ENCODE results near the gene MTHFD2L. TPM values are rescaled to one million over a fixed set of nuclear protein-coding genes. Genes with fewer than 3 reads are reported as not detected.

MTHFD2L gene
- total RNA-seq, 4 donors from 2014 or later = 22.3 to 30.8 (median 27.0) TPM

DNA sequence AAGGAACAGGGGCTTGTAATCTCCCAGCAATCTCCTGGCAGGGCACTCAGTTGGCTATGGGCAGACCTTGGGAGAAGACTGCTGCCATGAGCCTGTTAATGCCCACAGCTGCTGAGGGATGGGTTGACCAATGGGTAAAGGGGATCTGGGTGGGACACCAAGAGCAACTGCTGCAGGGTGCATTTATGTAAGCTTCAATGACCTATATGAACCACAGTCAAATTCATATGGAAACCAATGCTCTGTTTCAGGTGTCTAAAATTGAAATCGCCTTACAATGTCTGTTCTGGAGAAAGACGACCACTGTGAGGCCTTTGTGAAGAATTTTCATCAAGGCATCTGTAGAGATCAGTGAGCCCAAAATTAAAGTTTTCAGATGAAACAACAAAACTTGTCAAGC lies 156.4 kb downstream of the MTHFD2L start:
- H3K9me3 ChIP-seq = no peaks in the 10 kb centered on the region
- H3K4me1 ChIP-seq = no peaks in the 10 kb centered on the region
- no peak overlapping the region for H3K4me3 ChIP-seq (replicated peaks in 1 of 3)
- 97 to 100% methylated on average over 2 of the region's 2 CpGs for WGBS, 2 donors
- intact Hi-C loops (cut with DNase I) = loop anchor here (5.0 kb wide), 1 partner anchor 87 kb away; no protein-coding TSS in a partner anchor
- no peak for DNase-seq
- no peaks in the 10 kb centered on the region for H3K27me3 ChIP-seq
- H3K27ac ChIP-seq = no peak overlapping the region
- no peaks in the 10 kb centered on the region for H3K36me3 ChIP-seq
- TF ChIP-seq, protein P1, sequence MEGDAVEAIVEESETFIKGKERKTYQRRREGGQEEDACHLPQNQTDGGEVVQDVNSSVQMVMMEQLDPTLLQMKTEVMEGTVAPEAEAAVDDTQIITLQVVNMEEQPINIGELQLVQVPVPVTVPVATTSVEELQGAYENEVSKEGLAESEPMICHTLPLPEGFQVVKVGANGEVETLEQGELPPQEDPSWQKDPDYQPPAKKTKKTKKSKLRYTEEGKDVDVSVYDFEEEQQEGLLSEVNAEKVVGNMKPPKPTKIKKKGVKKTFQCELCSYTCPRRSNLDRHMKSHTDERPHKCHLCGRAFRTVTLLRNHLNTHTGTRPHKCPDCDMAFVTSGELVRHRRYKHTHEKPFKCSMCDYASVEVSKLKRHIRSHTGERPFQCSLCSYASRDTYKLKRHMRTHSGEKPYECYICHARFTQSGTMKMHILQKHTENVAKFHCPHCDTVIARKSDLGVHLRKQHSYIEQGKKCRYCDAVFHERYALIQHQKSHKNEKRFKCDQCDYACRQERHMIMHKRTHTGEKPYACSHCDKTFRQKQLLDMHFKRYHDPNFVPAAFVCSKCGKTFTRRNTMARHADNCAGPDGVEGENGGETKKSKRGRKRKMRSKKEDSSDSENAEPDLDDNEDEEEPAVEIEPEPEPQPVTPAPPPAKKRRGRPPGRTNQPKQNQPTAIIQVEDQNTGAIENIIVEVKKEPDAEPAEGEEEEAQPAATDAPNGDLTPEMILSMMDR (IDR thresholded peaks at IDR 0.05) = no peak
- TF ChIP-seq POLR2A (IDR thresholded peaks at IDR 0.05) = no peak

DNA sequence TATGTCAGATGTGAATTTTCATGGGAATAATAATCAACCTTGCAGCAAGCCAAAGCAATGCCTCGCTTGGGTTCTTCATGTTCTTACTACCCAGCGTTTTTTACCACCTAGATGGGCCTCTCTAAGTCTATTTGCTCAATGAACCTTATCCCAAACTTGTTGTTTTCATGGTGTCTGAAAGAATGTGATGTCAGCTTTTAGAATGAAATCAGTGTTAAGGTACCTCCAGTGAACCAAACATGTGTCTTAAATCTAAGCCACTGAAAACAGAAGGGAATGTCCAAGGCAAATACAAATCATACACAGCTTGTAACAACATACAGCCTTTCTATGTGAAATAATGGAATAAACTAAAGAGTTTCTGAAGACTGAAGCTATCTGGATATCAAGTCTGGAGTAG lies 157.0 kb downstream of the MTHFD2L start:
- H3K36me3 ChIP-seq = no peaks in the 10 kb centered on the region
- no peaks in the 10 kb centered on the region for H3K4me1 ChIP-seq
- H3K4me3 ChIP-seq (replicated peaks in 1 of 3) = no peak overlapping the region
- no peaks in the 10 kb centered on the region for H3K27me3 ChIP-seq
- no peaks in the 10 kb centered on the region for H3K9me3 ChIP-seq
- intact Hi-C loops (cut with DNase I) = loop anchor here (5.0 kb wide), 1 partner anchor 88 kb away; no protein-coding TSS in a partner anchor
- DNase-seq = no peak
- 60 to 64% methylated on average over 2 of the region's 2 CpGs for WGBS, 2 donors
- H3K27ac ChIP-seq = no peak overlapping the region
- TF ChIP-seq, protein P1 (IDR thresholded peaks at IDR 0.05) = no peak
- no peak for TF ChIP-seq POLR2A (IDR thresholded peaks at IDR 0.05)

DNA sequence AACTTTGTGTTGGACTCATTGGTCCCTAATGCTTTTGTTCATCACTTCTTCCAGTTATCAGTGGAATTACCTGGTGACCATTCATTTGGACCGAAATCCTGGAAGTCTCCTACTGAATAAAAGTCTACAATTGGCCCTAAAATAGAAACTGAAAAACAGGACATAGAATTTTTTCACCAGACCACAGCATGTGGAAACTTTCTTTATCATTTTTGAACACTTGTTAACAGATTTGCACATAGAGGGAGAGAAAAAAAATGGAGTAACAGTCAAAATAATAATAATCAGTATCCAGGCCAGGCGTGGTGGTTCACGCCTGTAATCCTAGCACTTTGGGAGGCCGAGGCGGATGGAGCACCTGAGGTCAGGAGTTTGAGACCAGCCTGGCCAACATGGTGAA lies 157.5 kb downstream of the MTHFD2L start:
- intact Hi-C loops (cut with DNase I) = no loop called here

DNA sequence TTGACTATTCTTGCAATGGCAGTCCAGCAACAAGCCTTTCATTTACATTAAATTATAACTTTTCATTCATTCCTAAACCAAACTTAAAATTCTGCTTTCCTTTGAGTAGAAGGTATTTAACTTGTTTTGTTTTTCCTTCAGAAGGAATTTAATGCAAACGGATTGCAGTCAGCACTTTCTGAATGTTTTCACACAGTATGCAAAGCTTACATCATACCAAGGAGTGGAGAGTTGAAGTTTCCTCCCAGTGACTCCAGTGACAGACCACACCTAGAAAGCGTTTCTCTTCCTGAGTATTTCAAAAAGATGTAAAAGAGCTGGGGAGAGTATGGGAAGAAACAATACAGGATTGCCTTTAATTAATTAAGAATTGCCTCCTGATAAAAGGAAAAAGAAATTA lies 158.5 kb downstream of the MTHFD2L start:
- Histone ChIP-seq H3K36me3 (no peaks in the 10 kb centered on the region), H3K4me3 (replicated peaks in 1 of 3) (no peak overlapping the region), H3K27me3 (no peaks in the 10 kb centered on the region), H3K4me1 (no peaks in the 10 kb centered on the region), H3K27ac (no peak overlapping the region), H3K9me3 (no peaks in the 10 kb centered on the region)
- 46 to 59% methylated on average over 2 of the region's 2 CpGs for WGBS, 2 donors
- no peak for DNase-seq
- intact Hi-C loops (cut with DNase I) = no loop called here
- TF ChIP-seq, protein P1 (IDR thresholded peaks at IDR 0.05) = no peak
- no peak for TF ChIP-seq POLR2A (IDR thresholded peaks at IDR 0.05)

More for the DNA sequence above, 157.5 kb downstream of the MTHFD2L start:
- no peak overlapping the region for H3K4me3 ChIP-seq (replicated peaks in 1 of 3)
- no peaks in the 10 kb centered on the region for H3K9me3 ChIP-seq
- TF ChIP-seq, protein P1 (IDR thresholded peaks at IDR 0.05) = no peak
- no peak for TF ChIP-seq POLR2A (IDR thresholded peaks at IDR 0.05)
- H3K36me3 ChIP-seq = no peaks in the 10 kb centered on the region
- no peaks in the 10 kb centered on the region for H3K4me1 ChIP-seq
- WGBS, 2 donors = 85 to 95% methylated on average over 5 of the region's 5 CpGs
- H3K27ac ChIP-seq = no peak overlapping the region
- H3K27me3 ChIP-seq = no peaks in the 10 kb centered on the region
- DNase-seq = no peak

DNA sequence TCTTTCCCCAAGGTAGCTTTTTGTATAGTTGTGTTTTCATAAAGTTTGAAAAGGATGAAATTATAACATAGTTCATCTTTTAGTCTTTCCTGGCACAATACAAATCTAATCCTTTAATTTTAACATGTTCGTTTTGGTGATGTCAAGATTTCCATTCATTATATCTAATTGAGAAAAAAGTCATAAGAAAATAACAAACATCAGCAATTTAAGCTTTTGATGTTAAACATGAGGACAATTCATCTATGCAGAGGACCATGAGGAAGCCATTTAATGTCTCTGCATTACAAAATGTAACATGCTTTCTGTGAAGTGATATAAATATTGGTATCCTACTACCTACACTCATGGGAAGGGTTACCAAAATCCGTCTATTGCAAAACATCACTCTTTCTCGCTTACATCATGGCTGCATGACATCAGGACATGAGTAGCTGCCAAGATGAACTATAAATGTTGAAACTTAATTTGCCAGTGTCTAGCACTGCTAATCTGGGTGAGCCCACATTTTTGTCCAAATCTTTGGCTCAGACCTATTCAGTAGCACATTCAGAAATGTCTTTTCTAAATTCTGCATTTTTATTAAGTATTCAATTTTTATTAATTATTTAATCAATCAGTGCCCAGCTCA lies 159.8 kb downstream of the MTHFD2L start:
- H3K36me3 ChIP-seq = no peaks in the 10 kb centered on the region
- H3K27ac ChIP-seq = no peak overlapping the region
- H3K4me1 ChIP-seq = no peaks in the 10 kb centered on the region
- 66 to 79% methylated on average over 3 of the region's 3 CpGs for WGBS, 2 donors
- H3K9me3 ChIP-seq = no peaks in the 10 kb centered on the region
- DNase-seq = no peak
- H3K27me3 ChIP-seq = no peaks in the 10 kb centered on the region
- TF ChIP-seq, protein P1 (IDR thresholded peaks at IDR 0.05) = no peak
- no peak for TF ChIP-seq POLR2A (IDR thresholded peaks at IDR 0.05)
- intact Hi-C loops (cut with DNase I) = no loop called here
- no peak overlapping the region for H3K4me3 ChIP-seq (replicated peaks in 1 of 3)
